ENCODE data around the gene HS3ST5.

GRCh38 chr6:114361036-114361435 is 18.2 kb upstream of the HS3ST5 start:
- TF ChIP-seq CTCF (IDR thresholded peaks at IDR 0.05) (no peak), POLR2A (IDR thresholded peaks at IDR 0.05) (no peak)
